Hepatocyte (in vitro differentiated cells): ENCODE data around the gene RDX. TPM values are rescaled to one million over a fixed set of nuclear protein-coding genes. Genes with fewer than 3 reads are reported as not detected.

Source experiments
- DNase-seq: peaks from one replicate; pipeline ENCODE4 v3.0.0-alpha.2; 2016; ENCODE audit warnings: low spot score
- H2AFZ ChIP-seq: fragments of 200-600 bp; sonication (generic); 2 replicates; pipeline ENCODE4 v1.6.0; 2016; ENCODE audit warnings: antibody characterized with exemption, mild to moderate bottlenecking
- H3K27ac ChIP-seq: fragments of 200-600 bp; sonication (generic); 2 replicates; pipeline ENCODE4 v1.5.1; 2016; ENCODE audit warnings: mild to moderate bottlenecking
- H3K27me3 ChIP-seq: fragments of 200-600 bp; sonication (generic); 2 replicates; pipeline ENCODE4 v1.6.1; 2016
- H3K36me3 ChIP-seq: fragments of 200-600 bp; sonication (generic); replicated peaks from 2 replicates; pipeline ENCODE4 v1.5.1; 2016; ENCODE audit warnings: low read depth; ENCODE audit not compliant: insufficient read depth
- H3K4me1 ChIP-seq: fragments of 200-600 bp; sonication (generic); 2 replicates; pipeline ENCODE4 v1.5.1; 2016; ENCODE audit warnings: mild to moderate bottlenecking, moderate library complexity; ENCODE audit not compliant: insufficient read depth
- H3K4me2 ChIP-seq: fragments of 200-600 bp; sonication (generic); 2 replicates; pipeline ENCODE4 v1.6.0; 2016
- H3K4me3 ChIP-seq: fragments of 200-600 bp; sonication (generic); 2 replicates; pipeline ENCODE4 v1.5.1; 2016; ENCODE audit warnings: mild to moderate bottlenecking
- H3K79me2 ChIP-seq: fragments of 200-600 bp; sonication (generic); 2 replicates; pipeline ENCODE4 v1.6.0; 2017; ENCODE audit warnings: mild to moderate bottlenecking
- H3K9me2 ChIP-seq: fragments of 200-600 bp; sonication (generic); replicated peaks from 2 replicates; pipeline ENCODE4 v1.6.0; 2017; ENCODE audit warnings: mild to moderate bottlenecking; ENCODE audit not compliant: insufficient read depth
- H3K9me3 ChIP-seq: fragments of 200-600 bp; sonication (generic); 2 replicates; pipeline ENCODE4 v1.5.1; 2016; ENCODE audit warnings: low read depth, mild to moderate bottlenecking
- H4K20me1 ChIP-seq: fragments of 200-600 bp; sonication (generic); 2 replicates; pipeline ENCODE4 v1.6.0; 2016; ENCODE audit warnings: mild to moderate bottlenecking; ENCODE audit not compliant: insufficient read depth, poor library complexity, severe bottlenecking
- EZH2 ChIP-seq: fragments of 200-600 bp; sonication (generic); IDR thresholded peaks from 2 replicates; pipeline ENCODE4 v1.6.1; 2016; ENCODE audit warnings: antibody characterized with exemption, mild to moderate bottlenecking, borderline replicate concordance
- EZH2phosphoT487 ChIP-seq: fragments of 200-600 bp; sonication (generic); IDR thresholded peaks from one replicate; pipeline ENCODE4 v1.6.1; 2018; ENCODE audit warnings: antibody characterized with exemption, mild to moderate bottlenecking, low read depth, moderate library complexity; ENCODE audit not compliant: unreplicated experiment, severe bottlenecking
- WGBS: methylation state at CpG from one replicate; pipeline ENCODE4 v1.1.6; 2016; ENCODE audit warnings: low lambda C conversion rate; ENCODE audit errors: missing lambda C conversion rate; 5-methylcytosine and 5-hydroxymethylcytosine counted together
- polyA plus RNA-seq: library from polyadenylated mRNA; unstranded; fragments of >200 nt; fragmentation: Nextera tagmentation; extraction: Ambion mirVana; gene quantifications from 2 replicates; pipeline ENCODE4 v1.2.1, GENCODE V29; 2016
- total RNA-seq: library from RNA; depleted of rRNA; stranded (reverse); fragments of >200 nt; gene quantifications from 2 replicates; pipeline ENCODE4 v1.2.3, GENCODE V29; 2014
- TF ChIP-seq, protein P1 (sequence below): fragments of 200-600 bp; sonication (generic); IDR thresholded peaks from 2 replicates; pipeline ENCODE4 v1.5.1; 2016; ENCODE audit warnings: antibody characterized with exemption, mild to moderate bottlenecking; ENCODE audit not compliant: poor library complexity

Gene RDX
- total and polyA plus RNA-seq, 2 experiments from 2014 or later: 106 to 143 TPM

DNA sequence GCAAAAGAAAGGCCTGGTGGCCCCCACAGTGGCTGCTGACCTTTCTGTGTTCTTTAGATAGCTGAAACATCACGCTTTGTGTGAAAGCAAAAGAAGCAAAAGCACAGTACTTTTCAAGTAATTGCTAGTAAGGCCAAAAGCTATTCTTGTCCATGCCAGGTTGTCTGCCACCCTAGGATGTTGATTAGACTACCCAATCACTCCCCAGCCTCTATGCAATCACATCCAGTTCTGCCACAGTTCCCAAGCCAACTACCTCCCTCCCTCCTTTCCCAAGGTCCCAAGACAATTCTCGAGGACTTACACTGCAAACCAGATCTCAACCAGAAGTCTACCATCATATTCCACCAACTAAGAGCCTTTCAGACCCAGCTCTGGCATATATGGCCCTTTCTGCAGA, 46.2 kb downstream of the RDX start:
- H3K27ac ChIP-seq: no peak overlapping the region
- H3K36me3 ChIP-seq: no peaks in the 10 kb centered on the region
- 89% methylated on average over 2 of the region's 2 CpGs for WGBS
- H3K4me1 ChIP-seq: no peaks in the 10 kb centered on the region
- DNase-seq: no peak
- no peaks in the 10 kb centered on the region for H3K9me2 ChIP-seq
- H3K4me3 ChIP-seq: no peak overlapping the region
- no peak overlapping the region for H3K4me2 ChIP-seq
- no peaks in the 10 kb centered on the region for H3K9me3 ChIP-seq
- H3K27me3 ChIP-seq: no peaks in the 10 kb centered on the region
- H4K20me1 ChIP-seq: no peaks in the 10 kb centered on the region
- TF ChIP-seq EZH2: no peak
- no peaks in the 10 kb centered on the region for H3K79me2 ChIP-seq
- H2AFZ ChIP-seq: no peak overlapping the region

- Histone ChIP-seq H3K27me3 (no peaks in the 10 kb centered on the region), H3K9me2 (no peaks in the 10 kb centered on the region), H3K4me2 (no peak overlapping the region), H3K4me3 (no peak overlapping the region), H3K4me1 (no peaks in the 10 kb centered on the region), H3K27ac (no peak overlapping the region), H4K20me1 (no peaks in the 10 kb centered on the region), H3K36me3 (no peaks in the 10 kb centered on the region), H3K9me3 (no peaks in the 10 kb centered on the region), H2AFZ (no peak overlapping the region), H3K79me2 (no peaks in the 10 kb centered on the region)
- no peak for DNase-seq
- WGBS: 94% methylated on average over 5 of the region's 5 CpGs
- TF ChIP-seq EZH2 (no peak), EZH2phosphoT487 (no peak)
- TF ChIP-seq, protein P1, sequence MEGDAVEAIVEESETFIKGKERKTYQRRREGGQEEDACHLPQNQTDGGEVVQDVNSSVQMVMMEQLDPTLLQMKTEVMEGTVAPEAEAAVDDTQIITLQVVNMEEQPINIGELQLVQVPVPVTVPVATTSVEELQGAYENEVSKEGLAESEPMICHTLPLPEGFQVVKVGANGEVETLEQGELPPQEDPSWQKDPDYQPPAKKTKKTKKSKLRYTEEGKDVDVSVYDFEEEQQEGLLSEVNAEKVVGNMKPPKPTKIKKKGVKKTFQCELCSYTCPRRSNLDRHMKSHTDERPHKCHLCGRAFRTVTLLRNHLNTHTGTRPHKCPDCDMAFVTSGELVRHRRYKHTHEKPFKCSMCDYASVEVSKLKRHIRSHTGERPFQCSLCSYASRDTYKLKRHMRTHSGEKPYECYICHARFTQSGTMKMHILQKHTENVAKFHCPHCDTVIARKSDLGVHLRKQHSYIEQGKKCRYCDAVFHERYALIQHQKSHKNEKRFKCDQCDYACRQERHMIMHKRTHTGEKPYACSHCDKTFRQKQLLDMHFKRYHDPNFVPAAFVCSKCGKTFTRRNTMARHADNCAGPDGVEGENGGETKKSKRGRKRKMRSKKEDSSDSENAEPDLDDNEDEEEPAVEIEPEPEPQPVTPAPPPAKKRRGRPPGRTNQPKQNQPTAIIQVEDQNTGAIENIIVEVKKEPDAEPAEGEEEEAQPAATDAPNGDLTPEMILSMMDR: no peak
Measured at GRCh38 chr11:110249766-110250165, 46.6 kb downstream of the RDX start.

DNA sequence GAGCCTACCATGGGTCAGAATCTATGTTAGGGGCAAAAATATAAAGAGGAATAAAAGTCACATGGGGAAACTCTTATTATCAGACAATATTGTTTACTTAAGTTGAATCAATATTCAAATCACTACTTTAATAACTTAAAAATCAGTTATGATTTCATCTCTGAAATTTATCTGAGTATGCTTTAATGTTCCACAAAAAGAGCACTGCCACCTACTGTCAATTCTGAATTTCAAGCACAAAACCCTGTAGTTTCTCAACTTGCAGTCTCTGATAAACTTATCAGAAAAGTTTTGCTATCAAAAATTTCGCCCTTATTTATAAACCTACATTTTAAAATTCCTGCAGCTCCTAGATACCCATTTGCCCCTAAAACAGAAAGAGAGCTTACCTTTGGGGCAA, 47.3 kb downstream of the RDX start:
- Histone ChIP-seq H3K4me1 (no peaks in the 10 kb centered on the region), H3K27ac (no peak overlapping the region), H3K9me3 (no peaks in the 10 kb centered on the region), H3K79me2 (no peaks in the 10 kb centered on the region), H3K4me3 (no peak overlapping the region), H4K20me1 (no peaks in the 10 kb centered on the region), H3K36me3 (no peaks in the 10 kb centered on the region), H3K4me2 (no peak overlapping the region), H3K9me2 (no peaks in the 10 kb centered on the region), H2AFZ (no peak overlapping the region), H3K27me3 (no peaks in the 10 kb centered on the region)
- TF ChIP-seq EZH2phosphoT487: no peak
- TF ChIP-seq, protein P1: peak; percentile 49
- TF ChIP-seq EZH2: no peak
- DNase-seq: no peak
- WGBS: 96% methylated on average over 1 of the region's 1 CpG

DNA sequence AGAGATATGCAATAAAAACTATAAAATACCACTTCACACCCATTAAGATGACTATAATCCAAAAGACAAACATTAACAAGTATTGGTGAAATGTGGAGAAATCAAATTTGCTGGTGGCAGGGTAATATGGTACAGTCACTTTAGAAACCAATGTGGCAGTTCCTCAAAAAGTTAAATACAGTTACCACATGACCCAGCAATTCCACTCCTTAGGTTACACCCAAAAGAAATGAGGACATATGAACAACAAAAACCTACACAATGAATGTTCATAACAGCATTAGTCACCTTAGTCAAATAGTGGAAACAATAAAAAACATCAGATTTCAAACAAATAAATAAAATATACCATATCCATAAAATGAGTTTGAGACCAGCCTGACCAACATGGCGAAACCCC, 52.6 kb downstream of the RDX start:
- peaks cover 14% of the 10 kb centered on the region for H3K79me2 ChIP-seq
- no peak overlapping the region for H2AFZ ChIP-seq
- TF ChIP-seq, protein P1: no peak
- no peak for TF ChIP-seq EZH2phosphoT487
- TF ChIP-seq EZH2: no peak
- no peaks in the 10 kb centered on the region for H3K36me3 ChIP-seq
- no peaks in the 10 kb centered on the region for H3K4me1 ChIP-seq
- no peak overlapping the region for H3K4me2 ChIP-seq
- no peak overlapping the region for H3K27ac ChIP-seq
- H3K4me3 ChIP-seq: no peak overlapping the region
- H3K9me3 ChIP-seq: no peaks in the 10 kb centered on the region
- no peaks in the 10 kb centered on the region for H4K20me1 ChIP-seq
- H3K27me3 ChIP-seq: no peaks in the 10 kb centered on the region
- no peak for DNase-seq
- no peaks in the 10 kb centered on the region for H3K9me2 ChIP-seq
- 94% methylated on average over 1 of the region's 1 CpG for WGBS
